ENCODE data around the gene TTLL12.

TTLL12 gene

GRCh38 chr22:43173976-43174720 is 12.8 kb downstream of the TTLL12 start:
- no peak for DNase-seq

GRCh38 chr22:43173566-43173965 is 13.4 kb downstream of the TTLL12 start:
- DNase-seq, result no peak

GRCh38 chr22:43172191-43172590 is 14.7 kb downstream of the TTLL12 start:
- no peak for DNase-seq

GRCh38 chr22:43171607-43172006 is 15.3 kb downstream of the TTLL12 start:
- no peak for DNase-seq

GRCh38 chr22:43171019-43171491 is 15.9 kb downstream of the TTLL12 start:
- no peak for DNase-seq

GRCh38 chr22:43170131-43170480 is 16.8 kb downstream of the TTLL12 start:
- DNase-seq, result no peak

- DNase-seq, result no peak
Observed at GRCh38 chr22:43169310-43170130, 17.4 kb downstream of the TTLL12 start.

- DNase-seq, result no peak
Observed at GRCh38 chr22:43168471-43169309, 18.2 kb downstream of the TTLL12 start.

- DNase-seq, result no peak
Observed at GRCh38 chr22:43167001-43167589, 19.8 kb downstream of the TTLL12 start.

GRCh38 chr22:43166132-43166930 is 20.6 kb downstream of the TTLL12 start:
- DNase-seq, result no peak

- DNase-seq, result no peak
Observed at GRCh38 chr22:43164636-43165035, 22.3 kb downstream of the TTLL12 start.

GRCh38 chr22:43163241-43163795 is 23.6 kb downstream of the TTLL12 start:
- no peak for DNase-seq

- DNase-seq, result no peak
Observed at GRCh38 chr22:43162412-43163150, 24.4 kb downstream of the TTLL12 start.

- no peak for DNase-seq
Observed at GRCh38 chr22:43160497-43161126, 26.3 kb downstream of the TTLL12 start.

GRCh38 chr22:43159484-43160178 is 27.3 kb downstream of the TTLL12 start:
- no peak for DNase-seq

GRCh38 chr22:43158778-43159483 is 28.0 kb downstream of the TTLL12 start:
- no peak for DNase-seq

GRCh38 chr22:43157874-43158546 is 28.9 kb downstream of the TTLL12 start:
- no peak for DNase-seq

Measured in anterior cingulate cortex (tissue), 58 donors.